Urothelium cell line (cell line): ENCODE results near the gene TDRD15.
"Not testable (repeated sequence)": the region's sequence is repeated elsewhere in the genome, so short reads cannot be mapped to it uniquely, and the experiment has no call there.

ENCODE experiments used
- DNase-seq: peaks from one replicate; pipeline ENCODE4 v3.0.0; 2011; ENCODE audit warnings: low spot score, mixed read lengths
- FAIRE-seq: peaks from 2 replicates; lab custom pipeline; 2011; peaks lifted over from hg19 to GRCh38; lab: Jason Lieb, UNC

TDRD15 gene

DNA sequence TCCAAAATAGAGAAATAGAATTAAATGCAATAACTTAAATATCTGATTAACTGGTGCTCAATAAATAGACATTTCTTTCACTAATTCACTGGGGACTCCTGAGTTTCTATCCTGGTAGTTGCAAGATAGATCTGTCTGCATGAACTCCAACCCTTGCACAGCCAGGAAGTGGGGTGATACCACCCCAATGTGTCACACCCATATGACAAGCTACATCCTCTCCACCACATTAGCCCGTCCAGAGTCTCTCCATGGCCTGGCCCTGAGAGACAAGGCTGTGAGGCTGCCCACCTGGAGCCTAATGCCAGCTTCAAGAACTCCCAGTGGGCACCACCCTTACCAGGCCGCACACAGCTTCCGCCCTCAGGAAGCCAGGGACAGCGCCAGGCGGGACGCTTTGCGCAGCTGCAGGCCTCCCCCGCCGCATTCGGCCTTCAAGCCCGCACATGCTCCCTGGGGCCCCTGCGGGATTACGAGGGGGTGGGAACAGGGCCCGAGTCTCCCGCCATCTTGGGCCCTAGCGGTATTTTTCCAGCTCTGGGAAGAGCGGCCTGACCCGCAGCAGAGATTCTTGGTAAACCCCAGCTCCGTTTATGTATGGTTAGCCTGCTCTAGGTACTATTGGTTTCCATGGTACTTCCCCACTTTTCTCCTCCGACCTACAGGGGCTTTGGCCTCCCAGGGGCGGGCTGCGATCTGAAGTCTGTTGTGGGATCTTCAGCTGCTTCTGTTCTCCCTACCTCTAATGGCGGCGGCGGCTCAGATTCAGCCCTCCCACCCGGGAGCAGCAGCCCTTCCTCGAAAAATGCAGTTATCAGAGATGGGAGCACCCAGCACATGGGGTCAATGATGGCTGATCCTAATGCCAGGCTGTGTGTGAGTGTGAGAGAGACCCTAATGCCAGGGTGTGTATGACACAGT lies at the start of gene TDRD15:
TDRD15 (plus strand) TSS at position 496 of the 921 bp plus-strand sequence. CDS start 13,500 bp downstream, outside the sequence.
- FAIRE-seq = no peak
- no peak for DNase-seq

- FAIRE-seq (no peak), DNase-seq (no peak)
These were observed 45.5 kb upstream of the TDRD15 start for GRCh38 chr2:21078296-21078695.

DNA sequence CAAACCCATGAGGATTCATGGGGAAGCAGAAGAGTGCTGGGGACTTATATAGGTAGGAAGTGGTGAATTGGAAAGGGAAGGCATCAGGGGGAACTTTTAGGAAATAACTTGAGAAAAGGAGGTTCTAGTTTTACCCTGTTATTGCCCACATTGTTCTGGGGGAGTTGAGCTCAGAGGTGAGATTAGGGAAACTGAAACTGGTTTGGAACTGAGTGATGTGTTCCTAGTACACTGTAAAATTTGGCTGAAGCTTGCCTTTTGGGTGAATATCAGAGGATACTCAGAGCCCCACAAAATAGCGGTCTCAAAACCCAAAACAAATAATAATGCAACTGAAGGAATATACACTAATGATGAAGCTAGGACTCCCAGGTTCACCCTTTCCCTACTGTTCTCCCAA lies 40.3 kb upstream of the TDRD15 start:
- FAIRE-seq = no peak
- DNase-seq = no peak

DNA sequence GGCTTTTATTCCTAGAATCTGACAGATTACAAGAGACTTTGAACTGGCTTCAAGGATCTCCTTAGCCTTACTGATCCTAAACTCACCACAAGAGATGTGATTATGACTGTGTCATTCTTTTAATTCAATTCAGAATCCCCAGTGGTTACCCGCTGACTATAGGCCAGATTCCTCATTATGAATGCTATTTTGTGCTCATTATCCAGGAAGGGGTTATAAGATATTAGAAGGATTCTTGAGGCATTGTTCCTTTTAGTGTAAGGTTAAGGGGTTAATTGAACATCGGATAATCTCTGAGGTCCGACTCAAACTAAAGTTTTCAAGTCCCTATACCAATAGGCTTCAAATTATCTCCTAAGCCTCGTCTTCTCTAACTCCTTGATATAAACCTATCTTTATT lies 39.4 kb upstream of the TDRD15 start:
- DNase-seq (no peak), FAIRE-seq (no peak)

DNA sequence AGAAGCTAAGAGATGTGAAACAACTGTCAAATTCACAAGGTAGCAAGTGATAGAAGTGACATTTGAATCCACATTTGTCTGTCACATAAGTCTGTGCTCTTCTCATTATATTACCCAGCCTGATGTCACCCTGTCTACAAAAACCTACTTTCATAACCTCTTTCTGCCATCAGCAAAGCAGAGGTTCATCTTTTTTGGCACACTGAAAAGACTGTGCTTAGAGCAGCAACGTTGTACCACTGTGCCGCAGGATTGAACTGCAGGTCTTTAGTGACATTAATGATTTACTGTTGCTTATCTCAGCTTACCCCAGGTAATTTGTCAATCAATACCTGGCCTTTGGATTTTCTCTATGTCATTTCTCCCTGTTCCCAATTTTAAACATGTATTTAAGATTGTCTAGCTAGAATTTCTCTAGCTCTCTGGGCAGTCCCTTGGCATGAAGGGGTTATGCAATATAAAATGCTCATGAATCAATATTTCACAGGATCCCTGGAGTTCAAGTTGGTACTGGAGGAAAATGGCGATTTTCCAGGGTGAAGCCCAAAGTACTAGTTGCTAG lies 31.4 kb upstream of the TDRD15 start:
- DNase-seq = no peak
- FAIRE-seq = no peak

DNA sequence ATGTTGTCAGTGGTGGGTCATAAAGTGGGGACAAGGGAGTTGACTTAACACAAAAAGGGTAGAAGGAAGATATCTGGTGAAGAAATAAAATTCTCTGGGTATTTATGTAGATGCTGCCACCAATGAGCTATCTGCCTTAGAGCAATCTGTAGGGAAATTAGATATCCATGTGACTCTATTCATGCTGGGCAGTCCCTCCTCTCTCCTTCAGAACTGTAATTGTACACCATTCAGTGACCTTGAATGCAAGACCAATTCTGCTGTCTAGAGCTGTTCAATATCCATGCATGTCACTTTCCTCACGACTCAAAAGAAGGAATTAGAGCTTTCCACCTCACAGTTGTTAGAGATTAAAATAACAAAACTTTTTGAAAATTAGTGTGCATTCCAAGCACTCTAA lies 28.6 kb upstream of the TDRD15 start:
- FAIRE-seq = no peak
- no peak for DNase-seq

DNA sequence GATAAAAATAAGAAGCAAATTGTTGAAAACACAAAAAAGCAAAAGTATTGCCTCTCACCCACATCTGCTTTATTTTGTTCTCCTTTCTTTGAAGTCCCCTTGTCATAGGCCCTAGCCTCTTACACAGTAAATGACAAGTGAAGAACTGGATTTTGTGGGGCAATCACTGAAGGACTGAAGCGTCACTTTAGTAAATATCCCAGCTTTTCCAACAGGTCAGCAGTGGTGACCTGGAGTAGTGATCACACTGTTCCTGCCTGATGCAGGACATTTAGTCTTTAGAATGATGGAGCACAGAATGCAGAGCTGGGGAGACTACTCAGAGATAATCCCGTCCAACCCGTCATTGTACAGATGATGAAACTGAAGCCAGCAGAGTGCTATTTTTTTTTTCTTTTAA lies 28.1 kb upstream of the TDRD15 start:
- FAIRE-seq = no peak
- no peak for DNase-seq

GRCh38 chr2:21096458-21096857 lies 27.3 kb upstream of the TDRD15 start:
- no peak for FAIRE-seq
- no peak for DNase-seq

GRCh38 chr2:21097331-21097730 lies 26.4 kb upstream of the TDRD15 start:
- FAIRE-seq = no peak

GRCh38 chr2:21098294-21098693 lies 25.5 kb upstream of the TDRD15 start:
- FAIRE-seq (no peak), DNase-seq (no peak)

More at GRCh38 chr2:21097331-21097730, 26.4 kb upstream of the TDRD15 start:
- DNase-seq = no peak

DNA sequence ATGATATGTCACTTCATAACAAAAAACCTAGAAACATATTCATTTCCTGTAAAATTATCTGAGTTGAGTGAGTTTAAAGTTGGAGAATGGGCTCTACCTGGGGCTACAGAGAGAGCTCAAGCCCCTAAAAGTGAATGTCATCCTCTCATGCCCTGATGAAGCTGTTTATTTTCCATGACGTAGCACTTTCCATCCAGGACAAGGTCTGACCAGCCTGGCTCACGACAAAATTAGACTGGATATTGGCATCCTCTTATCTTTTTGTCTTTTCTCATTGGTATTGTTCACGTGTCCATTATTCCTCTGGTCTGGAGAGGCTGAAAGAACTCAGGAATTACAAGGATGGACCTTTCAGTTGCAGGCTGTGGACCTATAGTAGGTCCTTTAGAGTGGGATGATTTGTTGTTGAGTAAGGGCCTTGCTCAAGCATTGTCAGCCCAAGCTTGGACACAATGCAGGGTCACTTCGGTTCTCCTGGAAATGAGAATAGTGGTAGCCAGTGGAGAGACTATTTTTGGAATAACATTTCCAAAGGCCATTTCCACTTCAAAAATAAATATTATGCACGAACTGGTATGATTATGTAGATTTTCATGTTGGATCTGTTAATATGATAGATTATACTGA lies 24.4 kb upstream of the TDRD15 start:
- no peak for FAIRE-seq
- DNase-seq = no peak

- FAIRE-seq, DNase-seq: not testable (repeated sequence)
These were observed 22.1 kb upstream of the TDRD15 start for GRCh38 chr2:21101514-21102155.

DNA sequence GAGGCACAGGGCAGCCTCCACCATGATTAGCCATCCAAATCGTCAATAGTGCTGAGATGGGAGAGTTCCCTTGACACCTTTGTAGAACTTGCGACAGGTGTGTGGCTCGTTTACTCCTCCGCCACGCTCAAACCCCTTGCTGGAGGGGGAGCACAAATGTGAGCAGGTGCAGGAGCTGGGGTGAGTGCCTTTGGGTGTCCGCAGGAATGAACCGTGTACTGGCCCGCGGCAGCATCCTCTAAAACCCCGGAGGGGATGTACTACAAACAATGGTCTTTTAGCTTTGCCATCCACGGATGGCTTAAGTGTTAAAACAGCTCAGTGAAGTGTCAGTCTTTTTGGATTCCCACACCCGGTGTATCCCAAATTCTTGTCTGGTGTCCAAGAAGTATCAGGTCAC lies 21.4 kb upstream of the TDRD15 start:
- DNase-seq = no peak
- no peak for FAIRE-seq

DNA sequence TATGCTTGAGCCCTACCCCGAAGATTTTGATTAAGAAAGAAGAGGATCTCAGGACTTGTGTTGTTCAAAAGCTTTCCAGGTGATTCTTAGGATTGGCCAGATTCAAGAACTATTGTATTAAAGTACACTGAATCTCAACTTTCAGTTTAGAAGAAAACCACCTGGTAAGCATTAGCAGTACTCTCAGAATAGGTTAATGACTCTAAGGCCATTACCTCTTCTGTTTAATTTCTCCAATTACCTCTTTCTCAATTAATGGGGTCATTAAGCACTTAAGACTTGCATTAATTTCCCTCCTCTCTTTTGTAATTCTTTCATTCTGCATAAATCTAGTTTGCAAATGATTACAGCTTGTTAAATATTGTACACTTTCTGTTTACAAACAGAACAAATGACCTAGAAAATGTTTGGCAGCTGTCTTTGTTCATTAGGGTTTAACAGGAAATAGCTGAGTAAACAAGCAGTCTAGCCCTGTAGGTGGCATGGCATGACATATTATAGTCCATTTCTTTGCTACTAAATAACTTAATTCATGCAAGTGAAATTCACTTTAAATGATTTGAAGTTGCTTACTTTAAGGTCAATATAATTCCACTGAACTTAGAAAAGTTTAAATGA lies 20.4 kb upstream of the TDRD15 start:
- no peak for DNase-seq
- FAIRE-seq = peak; percentile 50

GRCh38 chr2:21104030-21104660 lies 19.6 kb upstream of the TDRD15 start:
- FAIRE-seq = no peak

GRCh38 chr2:21111012-21111411 lies 12.8 kb upstream of the TDRD15 start:
- no peak for DNase-seq
- no peak for FAIRE-seq

More at GRCh38 chr2:21104030-21104660, 19.6 kb upstream of the TDRD15 start:
- DNase-seq = no peak

DNA sequence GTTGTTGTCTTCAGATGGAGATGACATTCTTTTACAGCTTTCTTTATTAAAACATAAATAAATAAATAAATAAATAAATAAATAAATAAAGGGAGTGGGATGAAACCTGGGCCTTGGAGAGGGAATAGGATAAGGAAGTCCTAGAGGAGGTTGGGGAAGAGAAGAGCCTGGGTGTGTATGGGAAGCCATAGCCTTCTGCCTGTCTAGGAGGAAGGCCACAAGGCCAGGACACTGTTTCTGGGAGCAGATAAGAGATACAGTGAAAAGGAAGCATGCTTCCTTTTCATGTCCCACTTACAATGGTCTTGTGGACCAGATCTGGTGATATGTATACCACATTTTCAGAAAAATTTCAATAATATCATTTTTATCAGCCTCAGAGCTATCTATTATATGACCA lies 6.1 kb upstream of the TDRD15 start:
- no peak for DNase-seq
- FAIRE-seq = no peak

DNA sequence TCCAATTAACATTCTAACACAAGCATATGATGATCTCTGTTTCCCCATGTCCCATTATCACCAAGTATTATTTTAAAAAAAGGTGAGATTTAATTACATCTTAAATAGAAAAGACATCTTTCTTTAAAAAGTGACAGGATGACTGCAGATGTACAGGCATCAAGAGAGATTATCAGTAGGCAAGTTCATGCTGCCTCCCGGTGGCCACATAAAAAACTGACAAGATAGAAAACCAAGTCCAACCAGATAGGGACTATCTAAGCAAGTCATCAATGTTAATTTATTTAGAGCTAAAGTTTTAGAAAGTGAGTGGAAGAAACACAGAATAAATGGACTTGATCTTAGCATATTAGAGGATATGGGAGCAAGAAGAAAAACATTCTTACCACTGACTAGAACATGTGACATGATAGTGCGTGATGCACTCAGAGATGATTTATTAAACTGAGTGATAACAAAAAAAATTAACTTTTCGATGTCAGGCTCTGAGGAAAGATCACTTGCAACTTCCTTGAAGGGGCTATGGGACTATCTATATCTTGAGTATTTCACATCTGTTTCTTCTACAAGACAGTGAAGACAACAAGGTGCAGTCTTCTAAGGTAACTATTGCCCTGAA lies 5.4 kb upstream of the TDRD15 start:
- peak; percentile 38 for DNase-seq
- no peak for FAIRE-seq

GRCh38 chr2:21131861-21132260 lies 8.1 kb downstream of the TDRD15 start:
- FAIRE-seq = no peak
- no peak for DNase-seq

DNA sequence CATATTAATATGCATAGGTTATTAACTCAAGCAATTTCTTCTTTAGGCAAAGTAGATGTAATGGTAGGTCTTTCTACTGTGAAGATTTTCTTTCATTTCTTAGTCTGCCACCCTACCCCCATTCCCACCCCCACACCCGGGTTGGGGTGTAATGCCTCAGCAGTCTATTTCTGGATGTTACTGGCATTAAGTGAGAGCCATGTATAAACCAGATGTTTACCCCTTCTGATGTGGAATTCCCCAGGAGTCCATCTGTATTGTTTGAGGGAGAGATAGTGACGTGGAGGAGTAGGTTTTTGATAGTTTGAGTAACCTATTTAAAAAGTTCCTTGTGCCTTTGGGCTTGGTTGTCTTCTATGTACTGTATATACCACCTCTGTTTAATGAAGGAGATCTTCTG lies 11.8 kb downstream of the TDRD15 start:
- FAIRE-seq = no peak
- no peak for DNase-seq
